HEK293 (cell line): ENCODE measurements around the gene CSKMT.

Experiments
- ATF2 ChIP-seq: fragments of 450-650 bp; formaldehyde crosslinking; IDR thresholded peaks from 2 replicates; pipeline ENCODE4 v1.5.1; 2016; ENCODE audit warnings: missing biosample characterization, missing genetic modification characterization, low read depth
- GLI2 ChIP-seq: fragments of 450-650 bp; formaldehyde crosslinking; IDR thresholded peaks from 2 replicates; pipeline ENCODE4; 2017; ENCODE audit warnings: missing biosample characterization, missing genetic modification characterization, low read depth, borderline replicate concordance
- KLF1 ChIP-seq: fragments of 450-650 bp; formaldehyde crosslinking; IDR thresholded peaks from 2 replicates; pipeline ENCODE4 v1.5.1; 2016; ENCODE audit warnings: missing biosample characterization, missing genetic modification characterization
- OVOL3 ChIP-seq: fragments of 450-650 bp; formaldehyde crosslinking; IDR thresholded peaks from 2 replicates; pipeline ENCODE4 v1.5.1; 2016; ENCODE audit warnings: missing biosample characterization, missing genetic modification characterization
- ZBTB20 ChIP-seq: fragments of 450-650 bp; formaldehyde crosslinking; IDR thresholded peaks from 2 replicates; pipeline ENCODE4 v1.5.1; 2016; ENCODE audit warnings: missing biosample characterization, missing genetic modification characterization
- ZFP3 ChIP-seq: fragments of 450-650 bp; formaldehyde crosslinking; IDR thresholded peaks from 2 replicates; pipeline ENCODE4 v1.5.1; 2016; ENCODE audit warnings: low read depth, missing biosample characterization, missing genetic modification characterization
- ZNF239 ChIP-seq: fragments of 450-650 bp; formaldehyde crosslinking; IDR thresholded peaks from 2 replicates; pipeline ENCODE4 v1.5.1; 2016; ENCODE audit warnings: missing biosample characterization, missing genetic modification characterization
- ZNF248 ChIP-seq: fragments of 450-650 bp; formaldehyde crosslinking; IDR thresholded peaks from 2 replicates; pipeline ENCODE4 v1.5.1; 2017; ENCODE audit warnings: missing biosample characterization, missing genetic modification characterization
- ZNF292 ChIP-seq: fragments of 450-650 bp; formaldehyde crosslinking; IDR thresholded peaks from 2 replicates; pipeline ENCODE4 v1.5.1; 2016; ENCODE audit warnings: low read depth, missing biosample characterization, missing genetic modification characterization, borderline replicate concordance
- ZNF302 ChIP-seq: fragments of 450-650 bp; formaldehyde crosslinking; IDR thresholded peaks from 2 replicates; pipeline ENCODE4 v1.5.1; 2016; ENCODE audit warnings: missing biosample characterization, missing genetic modification characterization, low read depth
- ZNF341 ChIP-seq: fragments of 450-650 bp; formaldehyde crosslinking; IDR thresholded peaks from 2 replicates; pipeline ENCODE4; 2016; ENCODE audit warnings: low read depth, missing biosample characterization, missing genetic modification characterization
- ZNF391 ChIP-seq: fragments of 450-650 bp; formaldehyde crosslinking; IDR thresholded peaks from 2 replicates; pipeline ENCODE4 v1.5.1; 2016; ENCODE audit warnings: low read depth, missing biosample characterization, missing genetic modification characterization, borderline replicate concordance
- ZNF623 ChIP-seq: fragments of 450-650 bp; formaldehyde crosslinking; IDR thresholded peaks from 2 replicates; pipeline ENCODE4 v1.5.1; 2016; ENCODE audit warnings: missing biosample characterization, missing genetic modification characterization
- ZNF658 ChIP-seq: fragments of 450-650 bp; formaldehyde crosslinking; IDR thresholded peaks from 2 replicates; pipeline ENCODE4; 2016; ENCODE audit warnings: missing biosample characterization, missing genetic modification characterization
- ZNF76 ChIP-seq: fragments of 450-650 bp; formaldehyde crosslinking; IDR thresholded peaks from 2 replicates; pipeline ENCODE4; 2016; ENCODE audit warnings: low read depth, missing biosample characterization, missing genetic modification characterization, borderline replicate concordance
- TF ChIP-seq, protein P1 (sequence below): fragments of 450-650 bp; formaldehyde crosslinking; IDR thresholded peaks from 2 replicates; pipeline ENCODE4 v1.5.1; 2016; ENCODE audit warnings: missing biosample characterization, missing genetic modification characterization
- TF ChIP-seq, protein P2 (sequence below): fragments of 450-650 bp; formaldehyde crosslinking; IDR thresholded peaks from 2 replicates; pipeline ENCODE4 v1.5.0; 2017; ENCODE audit warnings: missing biosample characterization, missing genetic modification characterization, borderline replicate concordance
- TF ChIP-seq, protein P3 (sequence below): fragments of 450-650 bp; formaldehyde crosslinking; IDR thresholded peaks from 2 replicates; pipeline ENCODE4 v1.5.1; 2016; ENCODE audit warnings: missing biosample characterization, missing genetic modification characterization
- TF ChIP-seq, protein P4 (sequence below): fragments of 450-650 bp; formaldehyde crosslinking; IDR thresholded peaks from 2 replicates; pipeline ENCODE4 v1.5.1; 2016; ENCODE audit warnings: missing biosample characterization, missing genetic modification characterization, borderline replicate concordance
- TF ChIP-seq, protein P5 (sequence below): fragments of 450-650 bp; formaldehyde crosslinking; IDR thresholded peaks from 2 replicates; pipeline ENCODE4 v1.5.1; 2017; ENCODE audit warnings: missing biosample characterization, missing genetic modification characterization
- TF ChIP-seq, protein P6 (sequence below): fragments of 450-650 bp; formaldehyde crosslinking; IDR thresholded peaks from 2 replicates; pipeline ENCODE4 v1.5.1; 2016; ENCODE audit warnings: missing biosample characterization, missing genetic modification characterization

Gene CSKMT

GRCh38 chr11:62621567-62622470, 43.3 kb upstream of the CSKMT start, which contains the start of gene B3GAT3 (continued):
- TF ChIP-seq, protein P1, sequence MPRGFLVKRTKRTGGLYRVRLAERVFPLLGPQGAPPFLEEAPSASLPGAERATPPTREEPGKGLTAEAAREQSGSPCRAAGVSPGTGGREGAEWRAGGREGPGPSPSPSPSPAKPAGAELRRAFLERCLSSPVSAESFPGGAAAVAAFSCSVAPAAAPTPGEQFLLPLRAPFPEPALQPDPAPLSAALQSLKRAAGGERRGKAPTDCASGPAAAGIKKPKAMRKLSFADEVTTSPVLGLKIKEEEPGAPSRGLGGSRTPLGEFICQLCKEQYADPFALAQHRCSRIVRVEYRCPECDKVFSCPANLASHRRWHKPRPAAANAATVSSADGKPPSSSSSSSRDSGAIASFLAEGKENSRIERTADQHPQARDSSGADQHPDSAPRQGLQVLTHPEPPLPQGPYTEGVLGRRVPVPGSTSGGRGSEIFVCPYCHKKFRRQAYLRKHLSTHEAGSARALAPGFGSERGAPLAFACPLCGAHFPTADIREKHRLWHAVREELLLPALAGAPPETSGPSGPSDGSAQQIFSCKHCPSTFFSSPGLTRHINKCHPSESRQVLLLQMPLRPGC (tag by site-specific recombination): 0 out of 2 replicates have a peak, but pooled peaks have one; percentile 37
- TF ChIP-seq OVOL3 (tag by site-specific recombination): no peak
- no peak for TF ChIP-seq ZNF391 (tag by site-specific recombination)
- TF ChIP-seq ZNF302 (tag by site-specific recombination): no peak
- peak; percentile 97 for TF ChIP-seq ZNF341
- no peak for TF ChIP-seq ZNF248
- TF ChIP-seq, protein P2, sequence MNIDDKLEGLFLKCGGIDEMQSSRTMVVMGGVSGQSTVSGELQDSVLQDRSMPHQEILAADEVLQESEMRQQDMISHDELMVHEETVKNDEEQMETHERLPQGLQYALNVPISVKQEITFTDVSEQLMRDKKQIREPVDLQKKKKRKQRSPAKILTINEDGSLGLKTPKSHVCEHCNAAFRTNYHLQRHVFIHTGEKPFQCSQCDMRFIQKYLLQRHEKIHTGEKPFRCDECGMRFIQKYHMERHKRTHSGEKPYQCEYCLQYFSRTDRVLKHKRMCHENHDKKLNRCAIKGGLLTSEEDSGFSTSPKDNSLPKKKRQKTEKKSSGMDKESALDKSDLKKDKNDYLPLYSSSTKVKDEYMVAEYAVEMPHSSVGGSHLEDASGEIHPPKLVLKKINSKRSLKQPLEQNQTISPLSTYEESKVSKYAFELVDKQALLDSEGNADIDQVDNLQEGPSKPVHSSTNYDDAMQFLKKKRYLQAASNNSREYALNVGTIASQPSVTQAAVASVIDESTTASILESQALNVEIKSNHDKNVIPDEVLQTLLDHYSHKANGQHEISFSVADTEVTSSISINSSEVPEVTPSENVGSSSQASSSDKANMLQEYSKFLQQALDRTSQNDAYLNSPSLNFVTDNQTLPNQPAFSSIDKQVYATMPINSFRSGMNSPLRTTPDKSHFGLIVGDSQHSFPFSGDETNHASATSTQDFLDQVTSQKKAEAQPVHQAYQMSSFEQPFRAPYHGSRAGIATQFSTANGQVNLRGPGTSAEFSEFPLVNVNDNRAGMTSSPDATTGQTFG (tag by site-specific recombination): no peak
- peak; percentile 76 for TF ChIP-seq KLF1 (tag by site-specific recombination)
- TF ChIP-seq, protein P3, sequence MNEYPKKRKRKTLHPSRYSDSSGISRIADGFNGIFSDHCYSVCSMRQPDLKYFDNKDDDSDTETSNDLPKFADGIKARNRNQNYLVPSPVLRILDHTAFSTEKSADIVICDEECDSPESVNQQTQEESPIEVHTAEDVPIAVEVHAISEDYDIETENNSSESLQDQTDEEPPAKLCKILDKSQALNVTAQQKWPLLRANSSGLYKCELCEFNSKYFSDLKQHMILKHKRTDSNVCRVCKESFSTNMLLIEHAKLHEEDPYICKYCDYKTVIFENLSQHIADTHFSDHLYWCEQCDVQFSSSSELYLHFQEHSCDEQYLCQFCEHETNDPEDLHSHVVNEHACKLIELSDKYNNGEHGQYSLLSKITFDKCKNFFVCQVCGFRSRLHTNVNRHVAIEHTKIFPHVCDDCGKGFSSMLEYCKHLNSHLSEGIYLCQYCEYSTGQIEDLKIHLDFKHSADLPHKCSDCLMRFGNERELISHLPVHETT: no peak
- TF ChIP-seq ZFP3 (tag by site-specific recombination): no peak
- no peak for TF ChIP-seq ZNF239
- no peak for TF ChIP-seq GLI2 (tag by site-specific recombination)
- peak; percentile 99 for TF ChIP-seq ATF2 (tag by site-specific recombination)
- no peak for TF ChIP-seq ZNF658 (tag by site-specific recombination)
- no peak for TF ChIP-seq ZNF76 (tag by site-specific recombination)
- TF ChIP-seq ZNF292 (tag by site-specific recombination): no peak
- TF ChIP-seq, protein P4, sequence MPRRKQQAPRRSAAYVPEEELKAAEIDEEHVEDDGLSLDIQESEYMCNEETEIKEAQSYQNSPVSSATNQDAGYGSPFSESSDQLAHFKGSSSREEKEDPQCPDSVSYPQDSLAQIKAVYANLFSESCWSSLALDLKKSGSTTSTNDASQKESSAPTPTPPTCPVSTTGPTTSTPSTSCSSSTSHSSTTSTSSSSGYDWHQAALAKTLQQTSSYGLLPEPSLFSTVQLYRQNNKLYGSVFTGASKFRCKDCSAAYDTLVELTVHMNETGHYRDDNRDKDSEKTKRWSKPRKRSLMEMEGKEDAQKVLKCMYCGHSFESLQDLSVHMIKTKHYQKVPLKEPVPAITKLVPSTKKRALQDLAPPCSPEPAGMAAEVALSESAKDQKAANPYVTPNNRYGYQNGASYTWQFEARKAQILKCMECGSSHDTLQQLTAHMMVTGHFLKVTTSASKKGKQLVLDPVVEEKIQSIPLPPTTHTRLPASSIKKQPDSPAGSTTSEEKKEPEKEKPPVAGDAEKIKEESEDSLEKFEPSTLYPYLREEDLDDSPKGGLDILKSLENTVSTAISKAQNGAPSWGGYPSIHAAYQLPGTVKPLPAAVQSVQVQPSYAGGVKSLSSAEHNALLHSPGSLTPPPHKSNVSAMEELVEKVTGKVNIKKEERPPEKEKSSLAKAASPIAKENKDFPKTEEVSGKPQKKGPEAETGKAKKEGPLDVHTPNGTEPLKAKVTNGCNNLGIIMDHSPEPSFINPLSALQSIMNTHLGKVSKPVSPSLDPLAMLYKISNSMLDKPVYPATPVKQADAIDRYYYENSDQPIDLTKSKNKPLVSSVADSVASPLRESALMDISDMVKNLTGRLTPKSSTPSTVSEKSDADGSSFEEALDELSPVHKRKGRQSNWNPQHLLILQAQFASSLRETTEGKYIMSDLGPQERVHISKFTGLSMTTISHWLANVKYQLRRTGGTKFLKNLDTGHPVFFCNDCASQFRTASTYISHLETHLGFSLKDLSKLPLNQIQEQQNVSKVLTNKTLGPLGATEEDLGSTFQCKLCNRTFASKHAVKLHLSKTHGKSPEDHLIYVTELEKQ (tag by site-specific recombination): no peak
- TF ChIP-seq, protein P5, sequence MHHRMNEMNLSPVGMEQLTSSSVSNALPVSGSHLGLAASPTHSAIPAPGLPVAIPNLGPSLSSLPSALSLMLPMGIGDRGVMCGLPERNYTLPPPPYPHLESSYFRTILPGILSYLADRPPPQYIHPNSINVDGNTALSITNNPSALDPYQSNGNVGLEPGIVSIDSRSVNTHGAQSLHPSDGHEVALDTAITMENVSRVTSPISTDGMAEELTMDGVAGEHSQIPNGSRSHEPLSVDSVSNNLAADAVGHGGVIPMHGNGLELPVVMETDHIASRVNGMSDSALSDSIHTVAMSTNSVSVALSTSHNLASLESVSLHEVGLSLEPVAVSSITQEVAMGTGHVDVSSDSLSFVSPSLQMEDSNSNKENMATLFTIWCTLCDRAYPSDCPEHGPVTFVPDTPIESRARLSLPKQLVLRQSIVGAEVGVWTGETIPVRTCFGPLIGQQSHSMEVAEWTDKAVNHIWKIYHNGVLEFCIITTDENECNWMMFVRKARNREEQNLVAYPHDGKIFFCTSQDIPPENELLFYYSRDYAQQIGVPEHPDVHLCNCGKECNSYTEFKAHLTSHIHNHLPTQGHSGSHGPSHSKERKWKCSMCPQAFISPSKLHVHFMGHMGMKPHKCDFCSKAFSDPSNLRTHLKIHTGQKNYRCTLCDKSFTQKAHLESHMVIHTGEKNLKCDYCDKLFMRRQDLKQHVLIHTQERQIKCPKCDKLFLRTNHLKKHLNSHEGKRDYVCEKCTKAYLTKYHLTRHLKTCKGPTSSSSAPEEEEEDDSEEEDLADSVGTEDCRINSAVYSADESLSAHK (tag by site-specific recombination): no peak; the same call in none of the 2 replicates
- peak; percentile 73 for TF ChIP-seq ZBTB20 (tag by site-specific recombination)
- TF ChIP-seq, protein P6, sequence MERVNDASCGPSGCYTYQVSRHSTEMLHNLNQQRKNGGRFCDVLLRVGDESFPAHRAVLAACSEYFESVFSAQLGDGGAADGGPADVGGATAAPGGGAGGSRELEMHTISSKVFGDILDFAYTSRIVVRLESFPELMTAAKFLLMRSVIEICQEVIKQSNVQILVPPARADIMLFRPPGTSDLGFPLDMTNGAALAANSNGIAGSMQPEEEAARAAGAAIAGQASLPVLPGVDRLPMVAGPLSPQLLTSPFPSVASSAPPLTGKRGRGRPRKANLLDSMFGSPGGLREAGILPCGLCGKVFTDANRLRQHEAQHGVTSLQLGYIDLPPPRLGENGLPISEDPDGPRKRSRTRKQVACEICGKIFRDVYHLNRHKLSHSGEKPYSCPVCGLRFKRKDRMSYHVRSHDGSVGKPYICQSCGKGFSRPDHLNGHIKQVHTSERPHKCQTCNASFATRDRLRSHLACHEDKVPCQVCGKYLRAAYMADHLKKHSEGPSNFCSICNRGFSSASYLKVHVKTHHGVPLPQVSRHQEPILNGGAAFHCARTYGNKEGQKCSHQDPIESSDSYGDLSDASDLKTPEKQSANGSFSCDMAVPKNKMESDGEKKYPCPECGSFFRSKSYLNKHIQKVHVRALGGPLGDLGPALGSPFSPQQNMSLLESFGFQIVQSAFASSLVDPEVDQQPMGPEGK (tag by site-specific recombination): peak; percentile 76
- TF ChIP-seq ZNF623 (tag by site-specific recombination): no peak
